GM23248 (cell line): ENCODE results near the gene LFNG.

ENCODE experiments used
- EZH2 ChIP-seq: fragments of 200-600 bp; sonication (generic); IDR thresholded peaks from 2 replicates; pipeline ENCODE4 v1.6.1; 2018; ENCODE audit warnings: antibody characterized with exemption, mild to moderate bottlenecking; ENCODE audit not compliant: insufficient read depth, poor library complexity, severe bottlenecking
- EZH2phosphoT487 ChIP-seq: fragments of 200-600 bp; sonication (generic); IDR thresholded peaks from 2 replicates; pipeline ENCODE4 v1.6.1; 2018; ENCODE audit warnings: antibody characterized with exemption, moderate library complexity, mild to moderate bottlenecking, low read depth; ENCODE audit not compliant: insufficient read depth

- TF ChIP-seq EZH2 = no peak
- no peak for TF ChIP-seq EZH2phosphoT487
Measured at GRCh38 chr7:2566348-2566889, 46.8 kb downstream of the LFNG start.
